PC-3 (cell line): ENCODE measurements around the gene GPRC5C.

Experiments
- EZH2 ChIP-seq: fragments of 300-600 bp; sonication (generic); IDR thresholded peaks from one replicate; pipeline ENCODE4 v1.6.1; 2017; ENCODE audit warnings: antibody characterized with exemption, mild to moderate bottlenecking, low read length; ENCODE audit not compliant: unreplicated experiment
- TF ChIP-seq, protein P1 (sequence below): fragments of 300-600 bp; sonication (generic); conservative IDR thresholded peaks from 2 replicates; pipeline ENCODE4 v1.5.1; 2017; ENCODE audit warnings: antibody characterized with exemption, low read depth, mild to moderate bottlenecking, low read length

DNA sequence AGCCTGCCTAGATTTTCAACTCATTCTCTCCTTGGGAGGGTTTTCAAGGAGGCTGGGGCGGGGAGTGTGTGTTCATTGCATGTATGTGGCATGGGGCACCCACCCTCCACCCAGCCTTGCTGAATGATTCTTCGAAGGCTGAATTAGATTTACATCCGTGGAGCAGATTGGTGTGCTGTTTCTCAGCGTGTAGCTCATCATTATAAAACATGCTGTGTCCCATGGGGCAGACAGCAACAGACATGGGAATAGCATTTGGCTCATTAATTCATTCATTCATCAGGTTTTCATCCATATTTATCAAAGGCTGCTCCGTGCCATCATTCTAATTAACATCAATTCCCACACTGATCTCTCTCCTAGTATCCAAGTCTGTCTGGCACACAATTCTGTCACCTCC is 23.9 kb downstream of the GPRC5C start:
- TF ChIP-seq EZH2 = no peak
- TF ChIP-seq, protein P1, sequence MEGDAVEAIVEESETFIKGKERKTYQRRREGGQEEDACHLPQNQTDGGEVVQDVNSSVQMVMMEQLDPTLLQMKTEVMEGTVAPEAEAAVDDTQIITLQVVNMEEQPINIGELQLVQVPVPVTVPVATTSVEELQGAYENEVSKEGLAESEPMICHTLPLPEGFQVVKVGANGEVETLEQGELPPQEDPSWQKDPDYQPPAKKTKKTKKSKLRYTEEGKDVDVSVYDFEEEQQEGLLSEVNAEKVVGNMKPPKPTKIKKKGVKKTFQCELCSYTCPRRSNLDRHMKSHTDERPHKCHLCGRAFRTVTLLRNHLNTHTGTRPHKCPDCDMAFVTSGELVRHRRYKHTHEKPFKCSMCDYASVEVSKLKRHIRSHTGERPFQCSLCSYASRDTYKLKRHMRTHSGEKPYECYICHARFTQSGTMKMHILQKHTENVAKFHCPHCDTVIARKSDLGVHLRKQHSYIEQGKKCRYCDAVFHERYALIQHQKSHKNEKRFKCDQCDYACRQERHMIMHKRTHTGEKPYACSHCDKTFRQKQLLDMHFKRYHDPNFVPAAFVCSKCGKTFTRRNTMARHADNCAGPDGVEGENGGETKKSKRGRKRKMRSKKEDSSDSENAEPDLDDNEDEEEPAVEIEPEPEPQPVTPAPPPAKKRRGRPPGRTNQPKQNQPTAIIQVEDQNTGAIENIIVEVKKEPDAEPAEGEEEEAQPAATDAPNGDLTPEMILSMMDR = no peak
